DND-41 (cell line): ENCODE data around the gene PPP1R15B.

Experiments used
- CTCF ChIP-seq: IDR thresholded peaks from 2 replicates; pipeline ENCODE4 v1.5.1; 2012; ENCODE audit warnings: borderline replicate concordance, low read length, moderate library complexity, mild to moderate bottlenecking; ENCODE audit not compliant: poor library complexity, severe bottlenecking; ENCODE audit errors: extremely low read depth
- EZH2 ChIP-seq: IDR thresholded peaks from 3 replicates; pipeline ENCODE4 v1.6.1; 2012; ENCODE audit warnings: borderline replicate concordance, low read depth, mild to moderate bottlenecking, moderate library complexity, low read length, inconsistent platforms; ENCODE audit not compliant: severe bottlenecking

GRCh38 chr1:204405988-204406387 is 5.6 kb downstream of the PPP1R15B start:
- TF ChIP-seq CTCF (no peak), EZH2 (no peak)
